OCI-LY3 (cell line): ENCODE data around the gene ARHGAP15.

ENCODE experiments used
- H2AFZ ChIP-seq: fragments of 200-600, 300-600 bp; shearing (Covaris generic); 2 replicates; pipeline ENCODE4 v1.6.0; 2014; ENCODE audit warnings: antibody characterized with exemption, low read depth, low read length
- H3K27ac ChIP-seq: fragments of 200-600, 300-600 bp; sonication (generic); 2 replicates; pipeline ENCODE4 v1.5.1; 2014; ENCODE audit warnings: mild to moderate bottlenecking, low read length, moderate library complexity, mixed read lengths
- H3K27me3 ChIP-seq: fragments of 200-600, 300-600 bp; sonication (generic); 2 replicates; pipeline ENCODE4 v1.6.1; 2014; ENCODE audit warnings: low read depth, low read length, mixed read lengths
- H3K36me3 ChIP-seq: fragments of 200-600, 300-600 bp; sonication (generic); replicated peaks from 2 replicates; pipeline ENCODE3; 2014; ENCODE audit warnings: low read depth, low read length, mixed read lengths
- H3K4me1 ChIP-seq: fragments of 300-600, 200-600 bp; sonication (generic); 2 replicates; pipeline ENCODE4 v1.6.1; 2014; ENCODE audit warnings: low read length, mixed read lengths
- H3K4me2 ChIP-seq: fragments of 200-600, 300-600 bp; sonication (generic); 2 replicates; pipeline ENCODE4 v1.6.1; 2014; ENCODE audit warnings: low read length, mixed read lengths
- H3K4me3 ChIP-seq: fragments of 300-600, 200-600 bp; sonication (generic); 2 replicates; pipeline ENCODE4 v1.5.1; 2014; ENCODE audit warnings: antibody characterized with exemption, mild to moderate bottlenecking, low read length, moderate library complexity
- H3K79me2 ChIP-seq: fragments of 300-600, 200-600 bp; shearing (Covaris generic); 2 replicates; pipeline ENCODE4 v1.6.1; 2014; ENCODE audit warnings: mild to moderate bottlenecking, low read length, mixed read lengths
- H3K9ac ChIP-seq: fragments of 300-600, 200-600 bp; shearing (Covaris generic); 2 replicates; pipeline ENCODE4 v1.6.0; 2014; ENCODE audit warnings: mild to moderate bottlenecking, low read length, moderate library complexity
- H3K9me3 ChIP-seq: fragments of 200-600, 300-600 bp; shearing (Covaris generic); 2 replicates; pipeline ENCODE4 v1.6.1; 2014; ENCODE audit warnings: low read length, mixed read lengths; ENCODE audit not compliant: insufficient read depth
- H4K20me1 ChIP-seq: fragments of 200-600, 300-600 bp; sonication (generic); 2 replicates; pipeline ENCODE4 v1.6.1; 2016; ENCODE audit warnings: low read length, mixed read lengths; ENCODE audit not compliant: insufficient read depth
- CTCF ChIP-seq: fragments of 200-600, 300-600 bp; sonication (generic); IDR thresholded peaks from 2 replicates; pipeline ENCODE4 v1.5.1; 2014; ENCODE audit warnings: antibody characterized with exemption, low read length, low read depth
- EZH2phosphoT487 ChIP-seq: fragments of 200-600 bp; shearing (Covaris generic); IDR thresholded peaks from 2 replicates; pipeline ENCODE4 v1.6.1; 2018; ENCODE audit warnings: antibody characterized with exemption, mixed run types, low read depth

Gene ARHGAP15

GRCh38 chr2:143110758-143111428, 18.3 kb upstream of the ARHGAP15 start:
- peak overlapping the region; percentile 85 for H2AFZ ChIP-seq
- H3K27ac ChIP-seq, result no peak overlapping the region
- H3K36me3 ChIP-seq, result no peaks in the 10 kb centered on the region
- no peaks in the 10 kb centered on the region for H3K9me3 ChIP-seq
- no peaks in the 10 kb centered on the region for H4K20me1 ChIP-seq
- no peaks in the 10 kb centered on the region for H3K27me3 ChIP-seq
- peak overlapping the region; percentile 51 for H3K4me2 ChIP-seq
- TF ChIP-seq EZH2phosphoT487, result no peak
- TF ChIP-seq CTCF, result peak; percentile 93
- peak overlapping the region; percentile 5; the same call in 1 of the 2 replicates for H3K9ac ChIP-seq
- no peak overlapping the region for H3K4me3 ChIP-seq
- H3K4me1 ChIP-seq, result 0 out of 2 replicates have a peak, but pooled peaks cover 3% of the 10 kb centered on the region
- no peaks in the 10 kb centered on the region for H3K79me2 ChIP-seq

GRCh38 chr2:143117225-143117624, 12.0 kb upstream of the ARHGAP15 start:
- no peaks in the 10 kb centered on the region for H3K27me3 ChIP-seq
- H2AFZ ChIP-seq, result no peak overlapping the region
- H3K27ac ChIP-seq, result no peak overlapping the region
- no peaks in the 10 kb centered on the region for H3K36me3 ChIP-seq
- no peaks in the 10 kb centered on the region for H3K79me2 ChIP-seq
- H3K9me3 ChIP-seq, result no peaks in the 10 kb centered on the region
- no peak overlapping the region for H3K4me3 ChIP-seq
- H3K4me1 ChIP-seq, result peaks cover 8% of the 10 kb centered on the region
- no peak overlapping the region for H3K9ac ChIP-seq
- no peaks in the 10 kb centered on the region for H4K20me1 ChIP-seq
- TF ChIP-seq EZH2phosphoT487, result no peak
- TF ChIP-seq CTCF, result no peak
- no peak overlapping the region for H3K4me2 ChIP-seq

- H3K9me3 ChIP-seq, result no peaks in the 10 kb centered on the region
- no peak overlapping the region for H3K27ac ChIP-seq
- H3K4me1 ChIP-seq, result peaks cover 8% of the 10 kb centered on the region
- no peaks in the 10 kb centered on the region for H3K79me2 ChIP-seq
- H3K36me3 ChIP-seq, result no peaks in the 10 kb centered on the region
- H3K9ac ChIP-seq, result no peak overlapping the region
- TF ChIP-seq CTCF, result no peak
- no peak for TF ChIP-seq EZH2phosphoT487
- H3K4me3 ChIP-seq, result no peak overlapping the region
- H3K4me2 ChIP-seq, result peak overlapping the region; percentile 12; the same call in 1 of the 2 replicates
- H3K27me3 ChIP-seq, result no peaks in the 10 kb centered on the region
- no peaks in the 10 kb centered on the region for H4K20me1 ChIP-seq
- H2AFZ ChIP-seq, result peak overlapping the region; percentile 57; the same call in 1 of the 2 replicates
Measured at GRCh38 chr2:143121079-143121478, 8.1 kb upstream of the ARHGAP15 start.

- Histone ChIP-seq H3K36me3 (no peaks in the 10 kb centered on the region), H3K9ac (no peak overlapping the region), H2AFZ (no peak overlapping the region), H3K79me2 (no peaks in the 10 kb centered on the region), H3K4me1 (peaks cover 8% of the 10 kb centered on the region), H3K27ac (no peak overlapping the region), H4K20me1 (no peaks in the 10 kb centered on the region), H3K4me2 (no peak overlapping the region), H3K4me3 (no peak overlapping the region), H3K27me3 (no peaks in the 10 kb centered on the region), H3K9me3 (no peaks in the 10 kb centered on the region)
- TF ChIP-seq CTCF (no peak), EZH2phosphoT487 (no peak)
Measured at GRCh38 chr2:143121957-143122356, 7.3 kb upstream of the ARHGAP15 start.
